Measurements from ENCODE around the gene IRF4.

GRCh38 chr6:360349-360748 is 31.2 kb upstream of the IRF4 start:
- TF ChIP-seq CTCF (conservative IDR thresholded peaks at IDR 0.05; ENCODE audit: low read length) = no peak; the same call in 1 of the 2 replicates
- TF ChIP-seq EZH2phosphoT487 (IDR thresholded peaks at IDR 0.05; ENCODE audit: borderline replicate concordance, low read depth, low read length) = no peak

Measured in OCI-LY7 (cell line).